HG02852 (cell line): ENCODE measurements around the gene SCART1.
"Not testable (repeated sequence)": the region's sequence is repeated elsewhere in the genome, so short reads cannot be mapped to it uniquely, and the experiment has no call there.

Source experiments
- ATAC-seq: cut with Tn5 transposase; IDR thresholded peaks from one replicate; pipeline ENCODE4 v1.9.1; 2021; ENCODE audit warnings: mild to moderate bottlenecking, moderate library complexity; ENCODE audit not compliant: unreplicated experiment

Gene SCART1

DNA sequence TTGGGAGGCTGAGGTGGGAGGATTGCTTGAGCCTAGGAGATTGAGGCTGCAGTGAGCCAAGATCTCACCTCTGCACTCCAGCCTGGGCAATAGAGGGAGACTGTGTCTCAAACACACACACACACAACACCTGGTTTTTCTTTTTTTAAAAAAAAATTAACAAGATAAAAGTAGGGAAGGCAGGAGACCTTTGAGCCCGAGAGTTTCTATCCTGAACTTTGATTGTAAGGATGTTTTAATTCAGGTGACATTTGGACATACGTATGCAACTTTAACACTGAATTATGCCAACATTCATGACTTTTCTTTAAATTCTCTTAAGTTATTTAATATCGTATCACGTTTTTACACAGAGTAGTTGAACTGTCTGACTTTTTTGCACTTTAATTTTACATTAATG, 61.7 kb downstream of the SCART1 start:
- ATAC-seq = no peak

DNA sequence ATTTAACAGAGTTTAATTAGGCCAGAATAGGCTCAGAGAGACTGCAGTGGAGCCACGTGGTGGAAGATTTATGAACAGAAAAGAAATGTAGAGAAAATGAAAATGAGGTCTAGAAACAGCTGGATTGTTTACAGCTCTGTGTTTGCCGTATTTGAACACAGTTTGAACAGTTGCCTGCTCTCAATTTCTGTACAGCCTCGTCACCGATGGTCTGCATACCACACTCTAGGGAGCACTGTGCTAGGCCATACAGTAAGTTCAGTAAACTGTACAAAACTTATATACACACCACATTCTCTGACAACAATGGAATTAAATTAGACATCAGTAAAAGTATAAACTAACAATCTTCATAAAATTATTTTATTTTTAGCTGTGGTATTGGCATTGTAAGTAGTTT, 62.3 kb downstream of the SCART1 start:
- ATAC-seq = no peak

DNA sequence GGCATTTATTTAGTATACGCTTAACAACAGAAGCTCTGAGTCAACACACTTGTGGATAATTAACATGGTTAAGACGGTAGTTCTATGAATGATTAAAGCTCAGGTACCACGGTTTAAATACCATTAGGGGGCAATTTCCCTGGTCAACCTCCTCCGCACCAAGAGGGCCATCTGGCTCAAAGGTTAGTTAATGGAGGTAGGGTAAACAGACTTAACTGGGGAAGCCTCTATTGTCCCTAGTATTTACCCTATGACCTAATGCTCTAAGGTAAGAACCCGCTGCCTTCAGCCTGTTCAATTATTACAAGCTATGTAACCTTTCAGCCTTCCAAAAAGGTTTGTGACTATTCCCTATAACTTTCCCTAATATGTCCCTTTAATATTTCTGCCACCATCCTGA, 64.8 kb downstream of the SCART1 start:
- not testable (repeated sequence) for ATAC-seq
